NCI-H1930 (cell line): Measurements from ENCODE around the gene DCDC2.
"Not testable (repeated sequence)": the region's sequence is repeated elsewhere in the genome, so short reads cannot be mapped to it uniquely, and the experiment has no call there.

Source experiments
- DNase-seq, 2 experiments: peaks; one replicate each; lab custom pipeline; 2025; lab: John Stamatoyannopoulos, UW

Gene DCDC2

DNA sequence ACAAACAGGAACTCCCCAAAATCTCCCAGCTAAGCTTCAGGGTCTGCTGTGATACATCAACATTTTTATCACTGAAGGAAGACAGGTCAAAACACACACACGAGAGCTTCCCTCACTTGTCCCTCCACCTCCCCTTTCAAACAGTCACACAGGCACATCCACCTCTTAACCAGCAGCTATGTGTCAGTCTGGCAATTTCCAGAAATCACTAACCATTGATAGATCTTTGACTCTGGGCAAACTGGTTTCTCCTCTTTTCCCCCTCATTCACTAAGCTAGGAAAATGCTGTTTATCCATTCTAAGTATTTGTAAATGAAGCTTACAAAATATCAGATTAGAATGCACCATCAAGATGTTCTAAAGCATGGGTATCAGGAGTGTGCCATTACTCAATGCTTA lies 87.8 kb downstream of the DCDC2 start:
- no peak for DNase-seq

DNA sequence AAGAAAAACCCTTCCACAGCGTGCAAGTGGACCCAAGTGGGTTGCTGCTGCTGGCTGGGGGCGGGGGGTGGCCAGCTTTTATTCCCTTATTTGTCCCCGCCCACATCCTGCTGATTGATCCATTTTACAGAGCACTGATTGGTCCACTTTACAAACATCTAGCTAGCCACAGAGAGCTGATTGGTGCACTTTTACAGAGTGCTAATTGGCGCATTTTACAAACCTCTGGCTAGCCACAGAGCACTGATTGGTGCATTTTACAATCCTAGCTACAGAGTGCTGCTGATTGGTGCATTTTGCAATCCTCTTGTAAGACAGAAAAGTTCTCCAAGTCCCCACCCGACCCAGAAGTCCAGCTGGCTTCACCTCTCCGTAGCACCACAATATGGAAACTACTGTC lies 99.6 kb downstream of the DCDC2 start:
- not testable (repeated sequence) for DNase-seq

DNA sequence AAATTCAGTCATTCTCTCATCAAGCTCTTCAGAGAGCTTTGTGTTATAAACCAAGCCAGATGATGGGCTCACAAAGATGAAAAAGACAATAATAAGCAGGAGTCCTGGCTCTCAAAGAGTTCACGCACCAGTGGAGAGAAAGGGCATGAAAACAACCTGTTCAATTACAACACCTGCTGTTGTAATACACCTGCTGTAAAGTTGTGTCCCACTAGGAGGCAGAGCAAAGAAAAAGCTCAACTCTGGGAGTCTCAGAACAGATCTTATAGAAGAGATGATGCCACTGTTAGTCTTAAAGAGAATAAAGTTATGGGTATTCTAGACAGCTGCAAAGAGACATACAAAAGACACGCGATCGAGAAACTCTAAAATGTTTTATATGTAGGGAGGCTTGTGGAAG lies 100.6 kb downstream of the DCDC2 start:
- DNase-seq: no peak

DNA sequence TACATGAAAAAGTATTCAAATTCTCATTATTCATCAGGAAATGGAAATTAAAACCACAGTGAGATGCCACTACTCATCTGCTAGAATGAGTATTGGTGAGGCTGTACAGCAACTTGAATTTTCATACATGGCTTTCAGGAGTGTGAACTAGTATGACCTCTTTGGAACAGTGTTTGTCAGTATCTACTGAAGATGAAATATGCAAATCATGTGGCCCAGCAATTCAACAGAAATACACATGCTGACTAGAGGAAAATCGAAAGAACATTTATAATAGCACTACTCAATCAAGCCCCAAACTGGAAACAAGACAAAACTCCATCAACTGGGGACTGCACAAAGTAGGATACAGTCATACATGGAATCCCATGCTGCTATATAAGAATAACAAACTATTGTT lies 102.2 kb downstream of the DCDC2 start:
- no peak for DNase-seq

DNA sequence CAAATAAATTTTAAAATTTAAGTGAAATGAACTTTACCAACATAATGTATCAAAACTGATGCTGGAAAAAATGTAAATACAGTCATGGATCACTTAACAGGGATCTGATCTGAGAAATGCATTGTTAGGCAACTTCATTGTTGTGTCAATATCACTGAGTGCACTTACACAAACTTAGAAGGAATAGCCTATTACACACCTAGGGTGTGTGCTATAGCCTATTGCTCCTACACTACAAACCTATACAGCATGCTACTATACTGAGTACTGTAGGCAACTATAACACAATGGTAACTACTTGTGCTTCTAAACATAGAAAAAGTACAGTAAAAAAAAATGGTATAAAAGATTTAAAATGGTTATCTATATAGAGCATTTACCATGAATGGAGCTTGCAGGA lies 104.5 kb downstream of the DCDC2 start:
- no peak for DNase-seq

DNA sequence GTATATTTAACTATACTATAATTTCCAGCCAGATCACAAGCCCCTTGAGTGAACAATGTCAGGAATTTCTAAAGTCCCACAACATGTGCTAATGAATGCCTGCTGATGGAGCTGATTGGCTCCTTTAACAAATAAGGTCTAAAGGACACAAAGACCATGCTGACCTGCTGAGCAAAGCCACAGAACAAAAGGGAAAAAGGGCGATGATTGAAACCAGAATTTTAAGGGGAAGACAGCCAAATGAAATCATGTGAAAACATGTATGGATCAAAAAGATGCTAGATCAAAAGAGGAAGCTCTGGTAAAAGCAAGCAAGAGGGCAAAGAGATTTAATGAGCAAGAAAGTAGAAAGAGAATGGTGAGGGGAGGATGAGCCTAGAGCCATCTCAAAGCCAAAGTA lies 105.6 kb downstream of the DCDC2 start:
- DNase-seq: no peak

DNA sequence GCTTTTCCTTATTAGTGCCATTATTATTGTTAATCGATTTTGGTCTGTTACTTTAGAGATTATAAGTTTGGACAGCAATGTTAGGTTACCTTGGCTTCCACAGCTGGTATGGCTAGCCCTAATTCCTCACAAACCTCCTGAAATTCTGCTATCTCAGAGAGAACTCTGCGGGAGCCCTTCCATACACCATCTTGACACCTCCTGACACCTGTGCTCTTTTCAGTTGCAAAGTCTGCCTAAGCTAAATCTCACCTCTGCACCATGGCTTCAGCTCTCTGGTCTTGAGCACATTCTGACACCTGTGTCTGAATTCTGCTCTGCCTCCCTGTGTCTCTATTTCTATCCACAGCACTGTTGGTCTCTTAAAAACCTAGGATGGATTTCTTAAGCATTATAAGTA lies 106.5 kb downstream of the DCDC2 start:
- DNase-seq: no peak

DNA sequence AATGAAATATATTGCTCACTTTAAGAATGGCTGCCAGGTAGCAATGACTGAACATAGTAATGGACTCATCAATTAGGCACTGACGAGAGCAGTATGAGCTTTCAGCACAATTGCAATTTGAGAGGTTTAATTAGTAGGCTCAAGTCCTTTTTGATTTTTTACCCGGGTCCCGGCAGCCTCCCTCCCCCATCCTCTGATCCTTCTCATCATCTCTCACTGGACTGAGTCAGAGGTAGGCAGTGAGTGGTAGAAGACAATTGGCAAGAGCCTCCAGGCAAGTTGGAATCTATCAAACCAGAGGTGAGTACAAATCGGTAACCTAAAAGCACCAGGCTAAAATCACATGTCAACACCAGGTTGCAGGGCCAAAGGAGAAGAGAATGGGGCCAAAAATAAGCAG lies 107.9 kb downstream of the DCDC2 start:
- DNase-seq: no peak

DNA sequence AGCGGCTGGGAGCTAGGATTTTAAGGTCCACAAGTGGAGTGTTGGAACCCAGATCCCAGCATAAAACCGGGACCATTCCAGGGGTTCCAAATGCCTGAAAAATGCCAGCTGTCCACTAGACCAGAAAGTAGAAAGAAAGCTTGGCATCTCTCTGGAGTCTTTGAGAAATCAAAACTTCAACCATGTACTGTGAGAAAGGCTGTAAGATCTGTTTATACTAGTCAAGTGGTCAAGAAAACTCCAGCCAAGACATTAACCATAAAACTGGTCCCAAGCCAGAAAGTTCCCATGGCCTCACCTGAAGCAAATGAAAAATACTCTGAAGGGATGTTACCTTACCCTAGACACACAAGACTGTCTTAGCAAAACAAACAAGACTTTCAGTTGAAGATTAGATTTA lies 112.6 kb downstream of the DCDC2 start:
- no peak for DNase-seq

DNA sequence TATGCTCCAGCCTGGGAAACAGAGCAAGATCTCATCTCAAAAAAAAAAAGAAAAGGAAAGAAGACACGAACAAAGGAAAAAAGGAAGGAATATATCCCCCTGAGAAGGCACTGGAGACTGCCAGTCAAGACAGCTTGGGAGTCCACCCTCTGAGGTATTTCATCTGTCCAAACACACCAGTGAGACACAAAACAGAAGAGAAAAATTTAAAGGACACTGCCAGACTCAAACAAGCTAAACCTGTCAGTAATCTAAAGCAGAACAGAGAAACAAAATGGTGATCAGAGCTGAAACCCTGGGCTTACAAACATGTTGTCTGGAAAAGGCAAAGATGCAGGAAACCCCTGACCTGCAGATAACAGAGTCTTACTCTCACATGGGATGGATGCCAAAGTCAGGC lies 114.9 kb downstream of the DCDC2 start:
- no peak for DNase-seq

DNA sequence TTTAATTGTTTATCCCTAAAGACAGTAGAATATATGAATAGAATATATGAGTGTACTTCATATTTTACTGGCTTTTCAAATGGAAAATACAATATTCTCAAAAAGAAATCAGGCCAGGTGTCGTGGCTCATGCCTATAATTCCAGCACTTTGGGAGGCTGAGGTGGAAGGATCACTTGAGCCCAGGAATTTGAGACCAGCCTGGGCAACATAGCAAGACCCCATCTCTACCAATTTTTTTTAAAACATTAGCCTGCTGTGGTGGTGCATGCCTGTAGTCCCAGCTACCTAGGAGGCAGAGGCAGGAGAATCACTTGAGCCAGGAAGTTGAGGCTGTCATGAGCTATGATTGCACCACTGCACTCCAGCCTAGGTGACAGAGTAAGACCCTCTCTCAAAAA lies 116.1 kb downstream of the DCDC2 start:
- not testable (repeated sequence) for DNase-seq

DNA sequence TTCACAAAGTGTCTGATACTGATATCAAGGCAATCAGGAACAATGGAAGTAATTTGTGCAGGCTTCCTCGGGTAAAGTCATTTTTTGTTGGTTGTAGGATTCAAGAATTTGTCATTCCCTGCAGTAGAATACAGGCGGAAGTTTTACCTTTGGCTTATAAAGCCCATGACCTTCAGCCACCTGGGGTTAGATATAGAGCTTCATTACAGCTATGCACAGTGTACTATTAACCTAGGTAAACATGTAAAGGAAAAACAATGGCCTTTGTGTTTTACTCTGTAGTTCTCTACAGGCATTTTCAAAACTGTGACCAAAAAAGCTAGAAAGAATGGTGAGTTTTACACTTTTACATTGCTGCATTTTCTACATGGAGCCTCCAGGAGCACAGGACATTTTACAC lies 116.9 kb downstream of the DCDC2 start:
- no peak for DNase-seq

DNA sequence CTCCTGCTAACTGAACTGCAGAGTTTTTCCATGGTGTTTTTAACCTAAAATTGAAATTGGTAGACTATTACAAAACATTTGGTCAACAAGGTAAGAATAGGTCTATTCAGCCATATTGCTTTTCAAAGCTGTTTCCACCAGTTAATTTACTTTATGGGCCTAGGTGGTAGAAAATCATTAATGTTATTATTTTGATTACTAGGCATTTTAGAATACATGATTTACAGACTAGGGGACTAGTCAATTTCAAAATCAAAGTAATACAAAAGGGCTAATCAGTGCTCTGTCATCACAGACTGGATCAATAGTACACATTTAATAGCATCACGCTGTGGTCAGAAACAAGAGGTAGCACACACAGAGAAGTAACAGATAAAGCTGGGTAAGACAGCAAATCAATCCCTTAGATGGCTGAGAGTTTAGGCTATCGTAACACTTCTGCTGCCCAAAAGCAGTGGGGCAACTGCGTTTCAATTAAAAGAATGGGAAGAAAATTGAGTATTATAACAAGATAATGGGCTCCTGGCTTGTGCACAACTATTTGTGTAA lies 117.4 kb downstream of the DCDC2 start:
- no peak for DNase-seq

DNA sequence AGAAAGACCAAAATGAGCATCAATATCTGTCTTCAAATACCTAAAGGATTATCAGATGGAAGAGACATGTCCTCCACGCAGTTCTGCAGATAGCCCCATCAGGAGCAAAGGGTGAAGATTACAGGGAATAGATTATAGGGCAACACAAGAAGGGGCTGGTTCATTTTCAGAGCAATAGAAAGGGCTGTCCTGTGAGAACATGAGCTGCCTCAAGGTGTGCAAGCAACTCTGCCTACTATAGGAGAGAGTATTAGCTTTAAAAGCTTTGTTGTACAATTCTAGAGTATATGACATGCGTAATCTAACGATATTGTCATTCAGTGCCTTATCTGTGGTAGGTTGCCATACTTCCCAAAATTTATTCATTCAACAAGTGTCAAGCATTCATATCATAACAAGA lies 119.2 kb downstream of the DCDC2 start:
- DNase-seq: no peak

DNA sequence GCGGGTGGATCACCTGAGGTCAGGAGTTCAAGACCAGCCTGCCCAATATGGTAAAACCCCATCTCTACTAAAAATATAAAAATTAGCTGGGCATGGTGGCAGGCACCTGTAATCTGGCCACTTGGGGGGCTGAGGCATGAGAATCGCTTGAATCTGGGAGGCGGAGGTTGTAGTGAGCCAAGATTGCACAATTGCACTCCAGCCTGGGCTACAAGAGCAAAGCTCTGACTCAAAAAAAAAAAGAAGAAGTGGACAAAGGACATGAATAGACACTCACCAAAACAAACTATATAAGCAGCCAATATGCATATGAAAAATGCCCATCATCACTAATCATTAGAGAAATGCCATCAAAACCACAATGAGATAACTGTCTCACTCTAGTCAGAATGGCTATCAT lies 121.1 kb downstream of the DCDC2 start:
- DNase-seq: not testable (repeated sequence)

DNA sequence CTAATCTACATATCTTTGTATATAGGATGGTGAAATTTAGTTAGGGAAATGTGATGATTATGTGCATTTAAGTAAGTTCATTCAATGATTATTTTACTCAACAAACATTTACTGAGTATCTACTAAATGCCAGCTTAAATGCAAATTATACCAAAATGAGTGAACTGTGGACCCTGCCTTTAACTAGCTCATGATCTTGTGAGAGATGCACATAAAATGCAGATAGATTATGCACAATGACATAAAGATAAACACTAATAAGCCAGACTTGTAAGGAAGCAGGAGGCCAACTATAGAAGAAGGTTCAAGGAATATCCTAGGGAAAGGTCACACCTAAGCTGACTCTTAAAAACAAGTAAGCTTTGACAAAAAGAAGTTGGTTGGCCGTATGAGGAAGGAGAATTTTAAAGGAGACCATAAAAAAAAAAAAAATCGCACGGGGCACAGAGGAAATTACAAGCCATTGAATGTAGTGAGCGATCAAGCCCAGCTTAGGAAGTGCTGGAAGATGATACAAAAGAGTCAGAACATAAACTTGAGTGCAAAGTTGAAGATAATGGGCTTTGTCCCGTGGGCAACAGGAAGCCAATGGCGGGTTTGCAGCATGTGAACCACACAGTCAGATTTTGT lies 123.9 kb downstream of the DCDC2 start:
- no peak for DNase-seq

DNA sequence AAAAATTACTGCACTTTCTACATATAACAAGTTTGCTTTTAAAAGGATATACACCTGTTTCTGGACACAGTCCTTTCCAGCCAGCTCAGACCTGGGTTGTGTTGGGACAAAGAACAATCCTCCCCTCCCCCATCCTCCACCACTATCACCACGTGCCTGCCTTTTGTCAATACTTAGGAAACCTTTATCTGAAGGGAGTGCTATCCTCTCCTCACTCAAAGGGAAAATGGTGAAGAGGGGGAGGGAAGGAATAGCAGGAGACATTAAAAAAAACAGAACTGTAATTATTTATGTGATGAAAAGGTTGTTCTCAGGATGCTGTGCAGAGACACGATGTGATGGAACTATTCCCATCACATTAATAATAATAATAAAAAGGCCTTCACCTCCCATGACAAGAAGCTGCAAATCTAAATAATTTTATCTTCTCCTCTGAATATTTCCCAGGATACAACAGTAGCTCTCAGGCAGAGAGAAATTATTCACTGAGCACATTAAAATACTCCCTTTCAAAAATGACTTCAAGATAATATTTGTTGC lies 126.4 kb downstream of the DCDC2 start:
- DNase-seq: no peak

DNA sequence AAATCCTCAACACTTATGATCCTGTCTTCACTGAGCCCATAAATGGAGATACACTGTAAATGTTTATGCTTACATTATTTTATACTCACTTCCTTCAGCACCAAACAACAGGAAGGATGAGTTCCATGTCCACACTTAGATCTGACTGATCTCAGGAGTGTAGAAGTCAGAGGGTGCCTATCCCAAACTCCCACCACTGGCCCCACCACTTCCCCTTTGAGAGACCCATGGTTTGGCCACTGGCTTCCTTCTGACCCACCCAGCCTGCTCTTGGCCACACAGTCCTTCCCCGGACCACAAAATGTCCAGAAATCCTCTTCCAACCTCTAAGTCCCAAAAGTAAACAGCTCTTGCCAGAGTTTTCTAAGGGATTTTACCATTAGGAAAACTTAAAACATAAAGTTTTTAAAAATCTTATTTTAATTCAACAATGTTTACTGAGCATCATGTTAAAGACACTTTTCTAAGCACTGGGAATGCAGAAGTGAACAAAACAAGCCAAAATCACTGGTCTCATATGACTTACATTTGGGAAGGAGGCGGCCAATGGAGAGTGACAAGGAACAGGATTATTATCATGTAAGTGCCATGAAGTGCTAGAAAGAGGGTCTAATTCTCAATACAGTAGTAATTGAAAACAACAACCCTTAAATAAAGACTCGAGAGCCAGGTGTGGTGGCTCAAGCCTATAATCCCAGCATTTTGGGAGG lies 128.0 kb downstream of the DCDC2 start:
- DNase-seq: no peak

DNA sequence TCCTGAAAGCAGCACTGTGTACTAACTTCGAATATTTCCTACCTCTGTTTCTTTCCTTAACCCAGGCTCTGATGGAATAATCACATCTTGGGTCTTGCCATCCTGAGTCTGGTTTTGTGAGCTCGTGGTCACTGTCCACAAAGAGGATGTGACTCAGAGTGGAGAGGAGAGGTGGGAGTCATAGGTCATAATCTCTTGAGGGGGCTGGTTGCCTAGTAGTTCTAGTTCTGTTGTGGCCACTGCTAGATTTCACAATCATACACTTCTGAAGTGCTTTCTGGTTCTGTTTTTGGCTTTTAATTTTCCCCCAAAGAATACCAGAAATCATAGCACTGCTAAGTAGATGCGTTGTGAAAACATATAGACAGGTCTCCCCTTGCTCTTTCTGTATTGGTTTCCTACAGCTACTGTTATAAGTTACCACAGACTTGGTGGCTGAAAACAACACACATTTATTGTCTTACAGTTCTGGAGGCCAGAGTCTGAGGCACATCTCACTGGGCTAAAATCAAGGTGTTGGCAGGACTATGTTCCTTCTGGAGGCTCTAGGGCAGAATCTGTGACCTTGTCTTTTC lies 129.1 kb downstream of the DCDC2 start:
- DNase-seq: no peak

DNA sequence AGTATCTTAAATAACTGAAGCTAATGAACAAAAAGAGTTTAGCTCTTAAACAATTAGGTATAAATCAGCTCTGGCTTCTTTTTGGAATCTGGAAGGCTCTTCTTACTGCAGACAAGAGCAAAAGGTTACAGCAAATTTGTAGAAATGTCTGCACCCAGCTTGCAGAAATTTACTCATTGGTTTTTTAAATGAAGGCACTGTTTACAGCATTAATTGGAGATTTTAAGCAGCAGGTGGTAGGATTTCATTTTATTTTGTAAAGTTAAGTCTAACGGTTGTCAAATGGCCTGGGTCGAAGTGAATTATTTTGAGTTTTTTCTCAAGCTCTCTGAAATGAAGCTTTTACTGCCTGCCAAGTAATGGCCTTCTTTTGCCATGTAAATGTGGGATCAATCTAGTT lies 129.7 kb downstream of the DCDC2 start:
- DNase-seq: no peak

DNA sequence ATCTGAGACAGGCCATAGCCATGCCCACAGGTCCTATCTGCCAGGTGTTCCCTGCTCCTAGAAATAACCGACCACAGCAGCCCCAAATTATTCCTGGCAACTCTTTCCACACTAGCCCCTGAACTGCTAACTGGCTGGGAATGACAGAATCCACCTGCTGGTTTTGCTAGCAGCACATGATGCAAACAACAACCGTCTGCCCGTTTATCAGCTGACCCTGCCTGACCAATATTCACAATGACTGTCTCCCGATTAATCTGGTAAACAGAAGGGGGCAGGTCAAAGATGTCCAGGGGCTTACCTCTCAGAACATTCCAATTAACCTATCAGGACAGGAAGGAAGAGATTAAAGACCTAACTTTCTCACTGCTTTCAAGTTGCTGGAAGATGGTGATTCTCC lies 130.3 kb downstream of the DCDC2 start:
- DNase-seq: no peak

DNA sequence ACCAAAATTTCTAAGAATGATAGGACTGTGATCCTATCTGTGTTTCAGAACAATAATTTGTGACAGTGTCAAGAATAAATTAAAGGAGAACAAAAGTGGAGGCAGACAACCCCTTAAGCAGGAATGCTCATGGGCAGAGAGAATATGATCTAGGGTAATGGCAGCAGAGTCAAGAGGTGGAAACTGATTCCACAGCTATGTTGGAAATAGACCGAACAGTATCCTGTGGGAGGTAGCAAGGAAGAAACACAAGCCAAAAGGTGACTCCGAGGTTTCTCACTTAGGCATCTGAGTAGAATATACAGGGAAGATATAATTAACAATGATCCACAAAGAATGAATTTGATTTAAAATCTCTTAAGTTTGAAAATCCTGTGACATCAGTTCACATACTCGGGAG lies 131.3 kb downstream of the DCDC2 start:
- DNase-seq: no peak

DNA sequence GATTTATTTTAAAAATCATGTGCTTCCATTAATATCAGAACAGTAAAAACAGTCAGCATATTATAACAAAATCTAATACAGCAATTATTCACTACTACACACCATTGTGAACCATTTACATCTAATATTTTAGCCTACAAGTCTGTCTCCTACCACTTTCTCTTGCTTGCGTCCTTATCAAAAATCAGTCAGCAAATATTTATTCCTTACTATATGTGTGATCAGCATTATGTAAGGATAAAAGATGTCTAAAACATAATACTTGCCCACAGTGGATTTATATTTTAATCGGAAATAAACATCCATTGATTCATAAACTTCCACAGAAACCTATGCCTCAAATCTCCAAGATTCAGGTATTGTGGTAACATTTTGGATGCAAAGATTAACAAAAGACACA lies 132.0 kb downstream of the DCDC2 start:
- no peak for DNase-seq
